ENCODE results near the gene EARS2.

Gene EARS2

GRCh38 chr16:23506606-23506994, 50.5 kb downstream of the EARS2 start:
- DNase-seq (ENCODE audit: low read depth) = no peak
- no peak overlapping the region for H3K4me3 ChIP-seq (replicated peaks; ENCODE audit: low read depth, low read length)
- TF ChIP-seq, protein P1, sequence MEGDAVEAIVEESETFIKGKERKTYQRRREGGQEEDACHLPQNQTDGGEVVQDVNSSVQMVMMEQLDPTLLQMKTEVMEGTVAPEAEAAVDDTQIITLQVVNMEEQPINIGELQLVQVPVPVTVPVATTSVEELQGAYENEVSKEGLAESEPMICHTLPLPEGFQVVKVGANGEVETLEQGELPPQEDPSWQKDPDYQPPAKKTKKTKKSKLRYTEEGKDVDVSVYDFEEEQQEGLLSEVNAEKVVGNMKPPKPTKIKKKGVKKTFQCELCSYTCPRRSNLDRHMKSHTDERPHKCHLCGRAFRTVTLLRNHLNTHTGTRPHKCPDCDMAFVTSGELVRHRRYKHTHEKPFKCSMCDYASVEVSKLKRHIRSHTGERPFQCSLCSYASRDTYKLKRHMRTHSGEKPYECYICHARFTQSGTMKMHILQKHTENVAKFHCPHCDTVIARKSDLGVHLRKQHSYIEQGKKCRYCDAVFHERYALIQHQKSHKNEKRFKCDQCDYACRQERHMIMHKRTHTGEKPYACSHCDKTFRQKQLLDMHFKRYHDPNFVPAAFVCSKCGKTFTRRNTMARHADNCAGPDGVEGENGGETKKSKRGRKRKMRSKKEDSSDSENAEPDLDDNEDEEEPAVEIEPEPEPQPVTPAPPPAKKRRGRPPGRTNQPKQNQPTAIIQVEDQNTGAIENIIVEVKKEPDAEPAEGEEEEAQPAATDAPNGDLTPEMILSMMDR (IDR thresholded peaks at IDR 0.05; ENCODE audit: low read length, missing control alignments) = no peak

DNA sequence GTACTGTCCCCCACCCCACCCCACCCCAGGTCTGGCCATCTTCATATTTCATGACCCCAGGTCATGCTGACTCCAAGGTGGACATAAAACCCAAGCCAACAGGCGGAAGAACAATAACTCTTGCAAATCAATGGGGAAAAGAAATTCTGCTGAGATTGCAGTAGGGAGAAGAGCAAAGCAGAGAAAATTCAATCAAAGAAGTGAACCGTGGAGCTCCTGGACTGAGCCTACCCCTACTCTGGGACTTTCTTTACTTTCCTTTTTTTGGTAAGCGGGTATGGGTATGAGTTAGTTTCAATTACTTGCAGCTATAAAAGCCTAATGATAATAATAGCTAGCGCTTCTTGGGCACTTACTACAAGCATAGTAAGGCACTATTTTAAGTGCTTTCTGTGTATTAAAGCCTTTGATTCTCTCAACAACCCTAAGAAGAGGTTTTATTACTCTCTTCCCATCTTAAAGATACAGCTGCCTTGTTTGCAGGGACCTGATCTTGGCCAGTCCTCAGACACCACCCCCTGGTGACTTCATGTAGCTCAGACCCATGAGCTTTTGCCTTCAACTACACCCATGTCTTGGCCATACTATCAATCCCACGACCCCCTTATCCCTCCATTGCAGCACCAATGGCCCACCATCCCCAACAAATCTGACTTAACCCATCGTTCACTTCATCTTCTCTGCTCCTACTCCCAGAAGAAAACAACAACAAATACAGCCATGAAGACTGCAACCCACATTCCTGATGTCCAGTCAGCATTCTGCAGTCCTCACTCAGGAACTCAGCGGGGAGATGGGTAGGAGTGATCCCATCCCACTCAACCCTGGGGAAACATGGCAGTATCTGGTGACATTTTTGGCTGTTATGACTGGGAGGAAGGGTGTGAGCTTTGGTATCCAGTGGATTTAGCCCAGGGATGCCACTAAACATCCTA, 51.2 kb downstream of the EARS2 start:
- H3K4me3 ChIP-seq (replicated peaks; ENCODE audit: low read depth, low read length) = no peak overlapping the region
- DNase-seq (ENCODE audit: low read depth) = no peak

GRCh38 chr16:23505180-23505665, 51.9 kb downstream of the EARS2 start:
- TF ChIP-seq, protein P1 (IDR thresholded peaks at IDR 0.05; ENCODE audit: low read length, missing control alignments) = no peak
- H3K4me3 ChIP-seq (replicated peaks; ENCODE audit: low read depth, low read length) = no peak overlapping the region
- DNase-seq (ENCODE audit: low read depth) = no peak

More for the DNA sequence above, 51.2 kb downstream of the EARS2 start:
- TF ChIP-seq, protein P1 (IDR thresholded peaks at IDR 0.05; ENCODE audit: low read length, missing control alignments) = no peak

GRCh38 chr16:23504453-23505179, 52.5 kb downstream of the EARS2 start:
- H3K4me3 ChIP-seq (replicated peaks; ENCODE audit: low read depth, low read length) = no peak overlapping the region

DNA sequence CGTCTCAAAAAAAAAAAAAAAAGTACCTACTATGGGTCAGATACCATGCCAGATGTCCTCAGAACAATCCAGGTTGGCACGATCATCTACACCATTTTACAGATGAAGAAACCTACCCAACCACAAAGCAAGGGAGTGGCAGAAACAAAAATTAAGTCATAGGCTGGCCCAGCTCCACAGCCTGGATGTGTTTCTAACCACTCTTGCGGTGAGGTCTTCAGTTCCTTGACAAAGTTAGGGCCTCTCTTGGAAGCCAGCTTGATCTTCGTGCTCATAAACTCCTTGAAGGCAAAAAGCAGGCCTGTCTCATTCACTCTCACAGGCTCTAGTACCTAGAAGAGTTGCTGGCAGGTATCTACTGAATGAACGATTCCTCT, 53.1 kb downstream of the EARS2 start:
- DNase-seq (ENCODE audit: low read depth) = peak; percentile 66
- TF ChIP-seq, protein P1 (IDR thresholded peaks at IDR 0.05; ENCODE audit: low read length, missing control alignments) = no peak
- no peak overlapping the region for H3K4me3 ChIP-seq (replicated peaks; ENCODE audit: low read depth, low read length)

More at GRCh38 chr16:23504453-23505179, 52.5 kb downstream of the EARS2 start:
- peak; percentile 82 for DNase-seq (ENCODE audit: low read depth)
- TF ChIP-seq, protein P1 (IDR thresholded peaks at IDR 0.05; ENCODE audit: low read length, missing control alignments) = no peak

DNA sequence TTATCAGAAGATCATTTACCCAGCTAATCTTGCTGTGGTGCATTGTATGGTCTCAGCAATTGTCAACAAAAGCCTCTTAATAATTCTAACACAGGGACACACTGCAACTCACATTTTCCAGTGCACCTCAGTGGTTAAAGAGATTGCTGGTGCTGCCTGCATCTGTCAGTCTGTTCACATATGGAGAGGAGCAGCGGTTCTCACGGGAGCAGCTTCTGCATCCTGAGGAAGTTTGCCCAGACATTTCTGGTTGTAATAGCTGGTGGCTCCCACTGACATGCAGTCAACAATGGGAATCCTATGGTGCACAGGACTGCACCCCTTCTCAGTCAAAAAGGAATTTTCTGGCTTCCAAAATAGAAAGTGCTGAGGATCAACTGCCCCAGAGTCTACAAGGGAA, 54.7 kb downstream of the EARS2 start:
- TF ChIP-seq, protein P1 (IDR thresholded peaks at IDR 0.05; ENCODE audit: low read length, missing control alignments) = no peak
- no peak overlapping the region for H3K4me3 ChIP-seq (replicated peaks; ENCODE audit: low read depth, low read length)
- DNase-seq (ENCODE audit: low read depth) = no peak
